ENCODE measurements around the gene PQBP1.

Gene PQBP1

GRCh38 chrX:48911412-48912182 is 13.9 kb downstream of the PQBP1 start, which contains the start of gene SLC35A2:
Gene SLC35A2 (minus strand): TSS chrX:48911646. CDS start chrX:48911636, 10 bp downstream.
- no CpG with 5 or more reads among the region's 60 CpGs for WGBS (ENCODE audit: insufficient coverage, insufficient read length)
- H3K27ac ChIP-seq (ENCODE audit: low read length) = no peak within 1 kb of the TSS
- H3K36me3 ChIP-seq (ENCODE audit: control insufficient read depth, insufficient read depth, low read length) = peaks cover 15% of the 10 kb centered on the region
- H3K4me3 ChIP-seq (ENCODE audit: low read length) = peak within 1 kb of the TSS; percentile 86
- H3K4me1 ChIP-seq (ENCODE audit: control insufficient read depth, insufficient read depth, low read length) = no peaks in the 10 kb centered on the region
- H3K9me3 ChIP-seq (ENCODE audit: control insufficient read depth, insufficient read depth, low read length) = no peaks in the 10 kb centered on the region
- no peaks in the 10 kb centered on the region for H3K27me3 ChIP-seq (ENCODE audit: control insufficient read depth, insufficient read depth, low read length)
- DNase-seq (ENCODE audit: low read depth, low spot score) = no peak

DNA sequence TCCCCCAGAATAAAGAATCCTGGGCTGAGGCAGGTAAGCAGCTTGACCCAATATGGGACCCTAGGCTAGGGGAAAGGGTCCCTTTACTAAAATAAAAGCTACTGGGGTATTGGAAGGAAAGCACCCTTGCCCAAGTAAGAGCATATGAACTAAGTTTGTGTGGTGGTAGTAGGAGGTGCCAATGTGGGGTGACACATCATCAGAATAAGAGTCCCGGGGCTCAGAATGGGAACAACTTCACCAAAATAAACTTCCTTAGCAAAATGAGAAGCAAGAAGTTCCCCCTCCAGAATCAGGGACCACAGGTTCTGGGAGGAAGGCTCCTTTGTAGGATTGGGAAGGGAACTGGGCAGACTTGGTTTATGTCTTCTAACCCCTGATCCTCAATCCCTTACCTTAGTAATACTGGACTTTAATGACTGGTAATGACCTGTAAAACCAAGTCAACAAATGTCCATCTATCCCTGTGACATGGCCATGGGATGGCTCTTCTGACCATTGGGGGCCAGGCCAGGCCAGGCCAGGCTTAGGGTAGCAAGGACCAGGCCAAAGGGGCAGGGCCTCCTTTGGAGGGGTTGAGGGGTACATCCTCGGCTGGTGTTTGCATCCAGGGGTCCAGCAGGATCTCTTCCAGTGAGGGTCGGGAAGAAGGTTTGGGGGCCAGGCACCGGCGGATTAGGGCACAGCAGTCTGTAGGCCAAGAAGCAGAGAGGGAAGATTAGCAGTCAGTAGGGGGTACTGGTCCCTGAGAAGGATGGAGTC is 16.1 kb downstream of the PQBP1 start:
- DNase-seq (ENCODE audit: low read depth, low spot score) = no peak
- Histone ChIP-seq H3K36me3 (ENCODE audit: control insufficient read depth, insufficient read depth, low read length) (peaks cover 15% of the 10 kb centered on the region), H3K27me3 (ENCODE audit: control insufficient read depth, insufficient read depth, low read length) (no peaks in the 10 kb centered on the region), H3K9me3 (ENCODE audit: control insufficient read depth, insufficient read depth, low read length) (no peaks in the 10 kb centered on the region), H3K4me1 (ENCODE audit: control insufficient read depth, insufficient read depth, low read length) (no peaks in the 10 kb centered on the region), H3K27ac (ENCODE audit: low read length) (no peak overlapping the region), H3K4me3 (ENCODE audit: low read length) (no peak overlapping the region)
- WGBS (ENCODE audit: insufficient coverage, insufficient read length) = no CpG with 5 or more reads among the region's 5 CpGs

- no CpG with 5 or more reads among the region's 13 CpGs for WGBS (ENCODE audit: insufficient coverage, insufficient read length)
- Histone ChIP-seq H3K36me3 (ENCODE audit: control insufficient read depth, insufficient read depth, low read length) (peaks cover 15% of the 10 kb centered on the region), H3K9me3 (ENCODE audit: control insufficient read depth, insufficient read depth, low read length) (no peaks in the 10 kb centered on the region), H3K27ac (ENCODE audit: low read length) (no peak overlapping the region), H3K4me1 (ENCODE audit: control insufficient read depth, insufficient read depth, low read length) (no peaks in the 10 kb centered on the region; the same call in 1 of the 2 replicates), H3K4me3 (ENCODE audit: low read length) (no peak overlapping the region), H3K27me3 (ENCODE audit: control insufficient read depth, insufficient read depth, low read length) (no peaks in the 10 kb centered on the region)
- no peak for DNase-seq (ENCODE audit: low read depth, low spot score)
Measured at GRCh38 chrX:48914593-48915493, 17.1 kb downstream of the PQBP1 start.

DNA sequence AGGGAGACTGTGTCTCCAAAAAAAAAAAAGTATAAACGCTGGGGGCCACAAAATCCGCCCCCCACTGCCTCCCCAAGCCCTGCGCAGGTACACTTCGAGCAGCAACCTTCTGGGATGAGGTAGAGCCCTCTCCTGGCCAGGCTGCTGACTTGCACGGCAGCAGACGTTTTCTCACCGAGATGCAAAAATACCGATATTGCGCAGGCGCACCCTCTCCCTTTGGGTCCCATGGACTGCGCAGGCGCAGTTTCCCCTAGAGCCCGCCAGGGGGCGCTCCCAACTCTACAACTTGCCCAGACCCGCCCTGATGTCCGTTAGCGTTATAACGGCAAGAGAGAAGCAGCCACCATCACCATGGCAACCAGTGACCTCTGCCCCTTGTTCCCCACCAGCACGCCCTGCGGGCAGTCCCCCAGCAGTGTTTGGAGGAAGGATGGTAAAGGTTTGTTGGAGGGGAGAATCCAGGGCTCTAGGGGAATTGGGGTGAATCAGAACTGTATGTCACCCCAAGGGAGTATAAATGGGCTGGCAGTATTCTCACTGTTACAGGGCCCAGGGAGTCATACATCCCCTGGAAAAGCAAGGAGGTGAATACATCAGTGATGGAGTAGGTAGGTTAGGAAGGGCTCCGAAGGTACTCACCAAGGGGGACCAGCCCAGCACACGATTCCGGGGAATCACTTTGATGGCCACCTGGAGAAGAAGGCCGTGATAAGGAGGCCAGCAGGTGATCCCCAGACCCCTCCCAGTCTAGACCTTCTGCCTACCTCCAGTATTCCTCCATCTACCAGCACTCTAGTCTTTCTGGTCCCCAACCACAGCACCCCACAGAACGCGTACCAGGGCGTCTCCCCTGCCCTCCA is 19.6 kb downstream of the PQBP1 start:
- WGBS (ENCODE audit: insufficient coverage, insufficient read length) = no CpG with 5 or more reads among the region's 27 CpGs
- Histone ChIP-seq H3K4me1 (ENCODE audit: control insufficient read depth, insufficient read depth, low read length) (peaks cover 4% of the 10 kb centered on the region; the same call in 1 of the 2 replicates), H3K4me3 (ENCODE audit: low read length) (peak overlapping the region; percentile 96), H3K36me3 (ENCODE audit: control insufficient read depth, insufficient read depth, low read length) (peaks cover 15% of the 10 kb centered on the region), H3K9me3 (ENCODE audit: control insufficient read depth, insufficient read depth, low read length) (no peaks in the 10 kb centered on the region), H3K27ac (ENCODE audit: low read length) (no peak overlapping the region), H3K27me3 (ENCODE audit: control insufficient read depth, insufficient read depth, low read length) (no peaks in the 10 kb centered on the region)
- no peak for DNase-seq (ENCODE audit: low read depth, low spot score)

DNA sequence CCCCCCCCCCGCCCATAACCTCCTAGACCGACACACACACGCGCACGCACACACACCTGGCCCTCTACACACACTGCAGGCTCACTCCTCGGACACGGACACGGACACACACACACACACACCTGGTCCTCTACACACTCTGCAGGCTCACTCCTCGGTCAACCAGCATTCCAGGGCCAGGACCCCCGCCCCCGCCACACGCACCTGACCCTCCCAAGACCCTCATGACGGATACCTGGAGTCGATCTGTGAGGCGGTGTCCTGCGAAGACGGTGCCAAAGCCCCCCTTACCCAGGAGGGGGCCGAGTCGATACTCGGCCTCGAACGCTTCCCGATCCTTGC is 20.5 kb downstream of the PQBP1 start:
- no CpG with 5 or more reads among the region's 23 CpGs for WGBS (ENCODE audit: insufficient coverage, insufficient read length)

GRCh38 chrX:48918643-48919340 is 21.1 kb downstream of the PQBP1 start, which contains the start of gene PIM2:
Gene PIM2 (minus strand): TSS chrX:48919024. CDS start chrX:48918834, 190 bp downstream.
- no peak within 1 kb of the TSS for H3K27ac ChIP-seq (ENCODE audit: low read length)
- no peak for DNase-seq (ENCODE audit: low read depth, low spot score)
- H3K9me3 ChIP-seq (ENCODE audit: control insufficient read depth, insufficient read depth, low read length) = no peaks in the 10 kb centered on the region
- no CpG with 5 or more reads among the region's 55 CpGs for WGBS (ENCODE audit: insufficient coverage, insufficient read length)
- H3K4me3 ChIP-seq (ENCODE audit: low read length) = peak within 1 kb of the TSS; percentile 96
- peaks cover 11% of the 10 kb centered on the region for H3K36me3 ChIP-seq (ENCODE audit: control insufficient read depth, insufficient read depth, low read length)
- no peaks in the 10 kb centered on the region for H3K27me3 ChIP-seq (ENCODE audit: control insufficient read depth, insufficient read depth, low read length)
- H3K4me1 ChIP-seq (ENCODE audit: control insufficient read depth, insufficient read depth, low read length) = peaks cover 4% of the 10 kb centered on the region; the same call in 1 of the 2 replicates

More for the DNA sequence above, 20.5 kb downstream of the PQBP1 start:
- no peak for DNase-seq (ENCODE audit: low read depth, low spot score)
- Histone ChIP-seq H3K9me3 (ENCODE audit: control insufficient read depth, insufficient read depth, low read length) (no peaks in the 10 kb centered on the region), H3K4me3 (ENCODE audit: low read length) (peak overlapping the region; percentile 96), H3K36me3 (ENCODE audit: control insufficient read depth, insufficient read depth, low read length) (peaks cover 15% of the 10 kb centered on the region), H3K27ac (ENCODE audit: low read length) (no peak overlapping the region), H3K4me1 (ENCODE audit: control insufficient read depth, insufficient read depth, low read length) (peaks cover 4% of the 10 kb centered on the region; the same call in 1 of the 2 replicates), H3K27me3 (ENCODE audit: control insufficient read depth, insufficient read depth, low read length) (no peaks in the 10 kb centered on the region)

GRCh38 chrX:48919360-48919841 is 21.7 kb downstream of the PQBP1 start:
- no CpG with 5 or more reads among the region's 15 CpGs for WGBS (ENCODE audit: insufficient coverage, insufficient read length)
- no peak for DNase-seq (ENCODE audit: low read depth, low spot score)
- H3K27me3 ChIP-seq (ENCODE audit: control insufficient read depth, insufficient read depth, low read length) = no peaks in the 10 kb centered on the region
- H3K4me3 ChIP-seq (ENCODE audit: low read length) = peak overlapping the region; percentile 61; the same call in 1 of the 2 replicates
- H3K9me3 ChIP-seq (ENCODE audit: control insufficient read depth, insufficient read depth, low read length) = no peaks in the 10 kb centered on the region
- peaks cover 12% of the 10 kb centered on the region for H3K36me3 ChIP-seq (ENCODE audit: control insufficient read depth, insufficient read depth, low read length)
- no peak overlapping the region for H3K27ac ChIP-seq (ENCODE audit: low read length)
- peaks cover 4% of the 10 kb centered on the region; the same call in 1 of the 2 replicates for H3K4me1 ChIP-seq (ENCODE audit: control insufficient read depth, insufficient read depth, low read length)

DNA sequence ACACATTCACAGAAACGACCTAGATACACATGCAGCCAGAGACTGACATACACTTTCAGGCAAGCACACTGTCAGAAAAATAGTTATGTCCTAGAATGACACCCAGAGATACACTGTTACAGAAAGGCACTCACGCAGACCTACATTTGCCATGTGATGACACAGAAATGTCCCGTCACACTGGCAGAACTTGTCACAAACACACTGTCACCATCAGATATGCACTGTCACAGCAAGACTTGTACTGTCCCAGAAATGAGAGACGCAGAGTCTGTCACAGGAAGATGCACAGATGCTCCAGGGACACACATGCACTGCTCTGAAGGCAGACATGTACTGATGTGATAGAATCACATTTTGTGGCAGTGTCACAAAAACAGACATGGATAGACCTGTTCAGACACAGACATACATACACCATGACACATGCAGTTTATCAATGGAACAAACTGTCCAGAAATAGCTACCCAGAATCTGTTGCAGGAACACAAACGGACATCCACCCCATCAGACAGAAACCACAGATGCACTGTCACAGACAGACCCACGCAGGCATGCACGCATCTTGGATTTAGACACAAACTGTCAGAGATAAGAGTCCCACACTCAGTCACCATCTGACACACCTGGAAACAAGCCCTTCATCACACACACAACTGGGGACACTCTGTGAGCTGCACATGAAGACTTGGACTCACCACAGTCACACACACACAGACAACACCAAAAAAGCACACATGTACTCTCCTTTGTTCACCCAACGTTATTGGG is 22.4 kb downstream of the PQBP1 start:
- Histone ChIP-seq H3K4me1 (ENCODE audit: control insufficient read depth, insufficient read depth, low read length) (peaks cover 4% of the 10 kb centered on the region; the same call in 1 of the 2 replicates), H3K27me3 (ENCODE audit: control insufficient read depth, insufficient read depth, low read length) (no peaks in the 10 kb centered on the region), H3K4me3 (ENCODE audit: low read length) (peak overlapping the region; percentile 61; the same call in 1 of the 2 replicates), H3K36me3 (ENCODE audit: control insufficient read depth, insufficient read depth, low read length) (peaks cover 11% of the 10 kb centered on the region), H3K9me3 (ENCODE audit: control insufficient read depth, insufficient read depth, low read length) (no peaks in the 10 kb centered on the region), H3K27ac (ENCODE audit: low read length) (no peak overlapping the region)
- no peak for DNase-seq (ENCODE audit: low read depth, low spot score)
- WGBS (ENCODE audit: insufficient coverage, insufficient read length) = no CpG with 5 or more reads among the region's 8 CpGs

Measured in iPS DF 6.9 (cell line).